Dendritic cell treated with granulocyte-macrophage colony-stimulating factor and Interleukin-4, amounts not matched to agents 40 ng/mL and 50 ng/mL, for 4 days (primary cell): ENCODE data around the gene PTEN.

Source experiments
- H3K27ac Mint-ChIP-seq: one replicate; pipeline ENCODE4 v1.8.0; 2022; ENCODE audit warnings: mild to moderate bottlenecking, mixed read lengths
- H3K27me3 Mint-ChIP-seq: one replicate; pipeline ENCODE4 v1.8.0; 2022; ENCODE audit warnings: mild to moderate bottlenecking, mixed read lengths
- H3K36me3 Mint-ChIP-seq: one replicate; pipeline ENCODE4 v1.8.0; 2022; ENCODE audit warnings: low read depth, mixed read lengths
- H3K4me1 Mint-ChIP-seq: one replicate; pipeline ENCODE4 v1.8.0; 2022; ENCODE audit warnings: low read depth, mixed read lengths
- H3K4me3 Mint-ChIP-seq: one replicate; pipeline ENCODE4 v1.8.0; 2022; ENCODE audit warnings: mild to moderate bottlenecking, moderate library complexity, mixed read lengths
- H3K9me3 Mint-ChIP-seq: one replicate; pipeline ENCODE4 v1.8.0; 2022; ENCODE audit warnings: mixed read lengths
- intact Hi-C: fragments of 100-400 bp; cut with micrococcal nuclease; formaldehyde crosslinking; loops from one replicate; pipeline ENCODE4 v1.15.0; 2022

PTEN gene

GRCh38 chr10:87930934-87931835 lies 67.8 kb downstream of the PTEN start:
- no peaks in the 10 kb centered on the region for H3K9me3 Mint-ChIP-seq
- H3K4me1 Mint-ChIP-seq = peaks cover 31% of the 10 kb centered on the region
- H3K27ac Mint-ChIP-seq = no peak overlapping the region
- intact Hi-C loops = no loop called here
- H3K27me3 Mint-ChIP-seq = no peaks in the 10 kb centered on the region
- no peak overlapping the region for H3K4me3 Mint-ChIP-seq
- H3K36me3 Mint-ChIP-seq = peaks cover 50% of the 10 kb centered on the region

GRCh38 chr10:87931836-87932230 lies 68.4 kb downstream of the PTEN start:
- Mint-ChIP-seq H3K4me1 (peaks cover 24% of the 10 kb centered on the region), H3K4me3 (no peak overlapping the region)

DNA sequence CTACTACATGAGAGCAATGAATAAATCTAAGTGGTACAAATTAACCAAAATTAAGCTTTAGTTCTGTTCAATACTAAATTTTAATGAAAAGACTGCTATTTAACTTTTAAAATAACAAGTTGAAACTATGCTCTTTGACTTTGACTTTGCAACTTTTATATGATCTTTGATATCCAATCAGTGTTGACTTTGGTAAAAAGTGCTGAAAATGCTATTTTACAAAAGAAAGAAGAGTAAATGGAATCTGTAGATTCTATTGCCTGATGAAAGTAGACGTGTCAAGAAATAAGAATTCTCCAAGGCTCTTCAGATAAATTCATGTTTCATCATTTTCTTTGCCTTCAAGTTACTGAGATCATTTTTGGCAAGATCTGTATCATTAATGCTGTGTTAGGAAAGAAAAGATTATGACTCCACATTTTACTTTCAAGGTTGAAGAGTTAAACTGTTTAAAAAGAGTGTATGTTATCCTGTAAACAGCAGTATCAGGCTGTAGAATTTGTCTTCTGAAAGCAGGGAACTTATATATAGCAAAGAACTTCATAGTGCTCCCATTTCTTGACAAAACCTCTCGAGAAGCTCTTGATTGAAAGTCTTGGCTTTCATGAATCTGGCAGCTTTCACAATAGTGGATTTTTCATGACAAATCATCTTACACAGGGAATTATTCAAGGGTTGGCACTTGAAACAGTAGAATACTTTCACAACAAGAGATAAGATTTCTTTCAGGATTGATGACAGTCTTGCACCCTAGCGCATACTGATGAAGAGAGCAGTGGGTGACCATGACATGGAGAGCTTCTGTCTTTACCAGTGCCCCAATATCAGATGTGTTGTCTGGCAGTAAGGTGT lies 72.1 kb downstream of the PTEN start:
- Mint-ChIP-seq H3K27me3 (no peaks in the 10 kb centered on the region), H3K9me3 (no peaks in the 10 kb centered on the region), H3K36me3 (peaks cover 52% of the 10 kb centered on the region), H3K4me1 (peaks cover 12% of the 10 kb centered on the region), H3K4me3 (no peak overlapping the region), H3K27ac (no peak overlapping the region)
- intact Hi-C loops = loop anchor here (5.0 kb wide), 1 partner anchor 63 kb away; no protein-coding TSS in a partner anchor

More at GRCh38 chr10:87931836-87932230, 68.4 kb downstream of the PTEN start:
- H3K9me3 Mint-ChIP-seq = no peaks in the 10 kb centered on the region
- no peaks in the 10 kb centered on the region for H3K27me3 Mint-ChIP-seq
- intact Hi-C loops = no loop called here
- H3K27ac Mint-ChIP-seq = no peak overlapping the region
- H3K36me3 Mint-ChIP-seq = peaks cover 50% of the 10 kb centered on the region

GRCh38 chr10:87940210-87940609 lies 76.8 kb downstream of the PTEN start:
- H3K27me3 Mint-ChIP-seq = no peaks in the 10 kb centered on the region
- no peak overlapping the region for H3K27ac Mint-ChIP-seq
- intact Hi-C loops = no loop called here
- peaks cover 21% of the 10 kb centered on the region for H3K4me1 Mint-ChIP-seq
- H3K36me3 Mint-ChIP-seq = peaks cover 53% of the 10 kb centered on the region
- H3K4me3 Mint-ChIP-seq = no peak overlapping the region
- no peaks in the 10 kb centered on the region for H3K9me3 Mint-ChIP-seq

DNA sequence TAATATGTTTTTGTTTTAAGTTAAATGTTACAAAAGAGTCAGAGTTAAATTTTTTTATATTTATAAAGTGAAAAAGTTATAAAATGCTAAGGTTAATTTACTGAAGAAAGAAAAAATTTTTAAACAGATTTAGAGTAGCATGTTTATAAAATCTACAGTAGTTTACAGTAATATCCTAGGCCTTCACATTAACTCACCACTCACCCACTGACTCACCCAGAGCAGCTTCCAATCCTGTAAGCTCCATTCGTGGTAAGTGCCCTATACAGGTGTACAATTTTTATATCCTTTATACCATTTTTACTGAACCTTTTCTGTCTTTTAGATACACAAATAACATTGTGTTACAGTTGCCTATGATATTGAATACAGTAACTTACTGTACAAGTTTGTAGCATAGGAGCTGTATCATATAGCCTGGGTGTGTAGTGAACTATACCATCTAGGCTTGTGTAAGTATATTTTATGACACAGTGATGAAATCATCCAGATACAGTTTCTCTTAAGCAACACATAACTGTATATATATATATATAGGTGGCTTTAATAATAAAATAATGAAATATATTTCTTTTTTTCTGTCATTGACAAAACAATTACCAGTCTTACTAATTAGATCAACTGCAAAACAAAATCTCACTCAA lies 79.6 kb downstream of the PTEN start:
- no peak overlapping the region for H3K27ac Mint-ChIP-seq

GRCh38 chr10:87945984-87946383 lies 82.6 kb downstream of the PTEN start:
- intact Hi-C loops = no loop called here
- no peaks in the 10 kb centered on the region for H3K9me3 Mint-ChIP-seq
- no peak overlapping the region for H3K4me3 Mint-ChIP-seq
- no peaks in the 10 kb centered on the region for H3K27me3 Mint-ChIP-seq
- peaks cover 37% of the 10 kb centered on the region for H3K36me3 Mint-ChIP-seq
- no peak overlapping the region for H3K27ac Mint-ChIP-seq
- H3K4me1 Mint-ChIP-seq = peaks cover 31% of the 10 kb centered on the region

More for the DNA sequence above, 79.6 kb downstream of the PTEN start:
- Mint-ChIP-seq H3K36me3 (peaks cover 52% of the 10 kb centered on the region), H3K4me3 (no peak overlapping the region), H3K9me3 (no peaks in the 10 kb centered on the region), H3K27me3 (no peaks in the 10 kb centered on the region), H3K4me1 (peaks cover 36% of the 10 kb centered on the region)
- intact Hi-C loops = no loop called here

GRCh38 chr10:87952612-87953011 lies 89.2 kb downstream of the PTEN start:
- intact Hi-C loops = no loop called here
- H3K4me3 Mint-ChIP-seq = no peak overlapping the region
- H3K27me3 Mint-ChIP-seq = no peaks in the 10 kb centered on the region
- no peak overlapping the region for H3K27ac Mint-ChIP-seq
- no peaks in the 10 kb centered on the region for H3K9me3 Mint-ChIP-seq
- peaks cover 44% of the 10 kb centered on the region for H3K36me3 Mint-ChIP-seq
- H3K4me1 Mint-ChIP-seq = peaks cover 21% of the 10 kb centered on the region

GRCh38 chr10:87956055-87956454 lies 92.6 kb downstream of the PTEN start:
- no peaks in the 10 kb centered on the region for H3K9me3 Mint-ChIP-seq
- H3K4me3 Mint-ChIP-seq = no peak overlapping the region
- H3K27me3 Mint-ChIP-seq = no peaks in the 10 kb centered on the region
- intact Hi-C loops = no loop called here
- peaks cover 66% of the 10 kb centered on the region for H3K36me3 Mint-ChIP-seq
- H3K27ac Mint-ChIP-seq = no peak overlapping the region
- H3K4me1 Mint-ChIP-seq = peaks cover 11% of the 10 kb centered on the region

DNA sequence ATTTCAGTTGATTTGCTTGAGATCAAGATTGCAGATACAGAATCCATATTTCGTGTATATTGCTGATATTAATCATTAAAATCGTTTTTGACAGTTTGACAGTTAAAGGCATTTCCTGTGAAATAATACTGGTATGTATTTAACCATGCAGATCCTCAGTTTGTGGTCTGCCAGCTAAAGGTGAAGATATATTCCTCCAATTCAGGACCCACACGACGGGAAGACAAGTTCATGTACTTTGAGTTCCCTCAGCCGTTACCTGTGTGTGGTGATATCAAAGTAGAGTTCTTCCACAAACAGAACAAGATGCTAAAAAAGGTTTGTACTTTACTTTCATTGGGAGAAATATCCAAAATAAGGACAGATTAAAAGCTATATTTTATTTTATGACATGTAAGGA lies 94.3 kb downstream of the PTEN start:
- Mint-ChIP-seq H3K4me3 (no peak overlapping the region), H3K9me3 (no peaks in the 10 kb centered on the region), H3K27ac (no peak overlapping the region), H3K4me1 (peaks cover 11% of the 10 kb centered on the region), H3K27me3 (no peaks in the 10 kb centered on the region), H3K36me3 (peaks cover 67% of the 10 kb centered on the region)
- intact Hi-C loops = no loop called here

DNA sequence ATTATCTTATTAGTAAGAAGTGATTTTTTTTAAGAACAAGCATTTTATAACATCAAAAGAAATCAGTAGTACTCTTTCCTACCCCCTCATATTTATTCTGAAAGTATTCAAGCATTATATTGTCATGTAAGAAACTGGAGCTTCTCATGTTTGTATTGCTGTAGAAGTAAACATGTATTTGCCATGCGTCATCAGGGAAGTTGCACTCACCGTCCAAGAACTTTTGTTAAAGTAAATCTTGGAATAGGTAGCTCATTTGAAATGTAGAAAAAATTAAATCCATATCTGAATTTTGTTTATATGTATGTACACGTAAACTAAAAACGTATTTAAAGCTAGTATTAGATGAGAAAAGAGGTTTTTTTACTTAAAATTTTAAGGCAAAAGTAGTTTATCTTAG lies 96.8 kb downstream of the PTEN start:
- H3K4me3 Mint-ChIP-seq = no peak overlapping the region
- no peak overlapping the region for H3K27ac Mint-ChIP-seq
- peaks cover 58% of the 10 kb centered on the region for H3K36me3 Mint-ChIP-seq
- intact Hi-C loops = no loop called here
- H3K27me3 Mint-ChIP-seq = no peaks in the 10 kb centered on the region
- peaks cover 4% of the 10 kb centered on the region for H3K4me1 Mint-ChIP-seq
- no peaks in the 10 kb centered on the region for H3K9me3 Mint-ChIP-seq

GRCh38 chr10:87961314-87961713 lies 97.9 kb downstream of the PTEN start:
- intact Hi-C loops = no loop called here
- peaks cover 63% of the 10 kb centered on the region for H3K36me3 Mint-ChIP-seq

DNA sequence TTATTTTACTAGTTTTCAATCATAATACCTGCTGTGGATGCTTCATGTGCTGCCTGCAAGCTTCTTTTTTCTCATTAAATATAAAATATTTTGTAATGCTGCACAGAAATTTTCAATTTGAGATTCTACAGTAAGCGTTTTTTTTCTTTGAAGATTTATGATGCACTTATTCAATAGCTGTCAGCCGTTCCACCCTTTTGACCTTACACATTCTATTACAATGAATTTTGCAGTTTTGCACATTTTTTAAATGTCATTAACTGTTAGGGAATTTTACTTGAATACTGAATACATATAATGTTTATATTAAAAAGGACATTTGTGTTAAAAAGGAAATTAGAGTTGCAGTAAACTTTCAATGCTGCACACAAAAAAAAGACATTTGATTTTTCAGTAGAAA lies 103.0 kb downstream of the PTEN start:
- H3K9me3 Mint-ChIP-seq = no peaks in the 10 kb centered on the region
- no peaks in the 10 kb centered on the region for H3K27me3 Mint-ChIP-seq
- no peak overlapping the region for H3K27ac Mint-ChIP-seq
- H3K36me3 Mint-ChIP-seq = peaks cover 39% of the 10 kb centered on the region
- H3K4me1 Mint-ChIP-seq = no peaks in the 10 kb centered on the region
- intact Hi-C loops = no loop called here
- H3K4me3 Mint-ChIP-seq = no peak overlapping the region

More at GRCh38 chr10:87961314-87961713, 97.9 kb downstream of the PTEN start:
- no peaks in the 10 kb centered on the region for H3K9me3 Mint-ChIP-seq
- H3K4me1 Mint-ChIP-seq = no peaks in the 10 kb centered on the region
- H3K27ac Mint-ChIP-seq = no peak overlapping the region
- H3K4me3 Mint-ChIP-seq = no peak overlapping the region
- no peaks in the 10 kb centered on the region for H3K27me3 Mint-ChIP-seq

DNA sequence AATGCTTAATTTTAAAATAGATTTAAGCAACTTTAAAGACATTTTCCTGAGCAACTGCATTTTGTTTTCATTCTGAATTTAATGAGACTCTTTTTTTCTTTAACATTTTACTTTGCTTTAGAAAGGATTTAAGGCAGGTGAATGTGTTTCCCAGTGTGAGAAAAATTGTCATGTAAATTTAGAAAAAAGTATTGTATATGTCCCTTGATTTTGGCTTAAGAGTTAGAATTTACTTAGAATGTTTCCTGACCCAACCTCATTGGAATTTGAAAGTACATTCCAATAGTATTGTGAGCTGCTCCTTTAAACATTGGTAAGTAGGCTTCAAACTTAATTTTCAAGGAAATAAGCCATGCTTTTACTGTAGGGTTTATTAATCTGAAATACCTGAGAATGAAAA lies 110.2 kb downstream of the PTEN start:
- no peak overlapping the region for H3K4me3 Mint-ChIP-seq
- H3K36me3 Mint-ChIP-seq = no peaks in the 10 kb centered on the region
- H3K4me1 Mint-ChIP-seq = peaks cover 13% of the 10 kb centered on the region
- no peak overlapping the region for H3K27ac Mint-ChIP-seq
- no peaks in the 10 kb centered on the region for H3K27me3 Mint-ChIP-seq
- no peaks in the 10 kb centered on the region for H3K9me3 Mint-ChIP-seq
- intact Hi-C loops = no loop called here

DNA sequence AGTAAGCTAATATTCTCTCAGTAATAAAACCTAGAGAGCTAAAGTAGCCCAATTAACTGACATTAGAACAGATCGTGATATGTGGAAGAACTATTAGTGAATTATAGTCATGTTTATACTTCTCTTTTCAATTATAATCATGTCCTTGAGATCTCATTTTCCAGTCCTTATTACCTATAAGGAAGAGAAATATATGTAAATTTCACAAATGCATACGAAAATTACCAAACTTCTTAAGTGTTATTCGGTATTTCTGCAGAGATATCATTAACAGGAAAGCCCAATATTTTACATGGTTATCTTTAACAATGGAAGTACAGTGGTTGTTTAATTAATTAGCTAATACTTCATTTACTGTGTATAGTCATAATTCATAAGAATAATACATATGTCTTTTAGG lies 110.7 kb downstream of the PTEN start:
- intact Hi-C loops = no loop called here
- peaks cover 13% of the 10 kb centered on the region for H3K4me1 Mint-ChIP-seq
- H3K9me3 Mint-ChIP-seq = no peaks in the 10 kb centered on the region
- no peaks in the 10 kb centered on the region for H3K36me3 Mint-ChIP-seq
- no peak overlapping the region for H3K27ac Mint-ChIP-seq
- no peaks in the 10 kb centered on the region for H3K27me3 Mint-ChIP-seq
- H3K4me3 Mint-ChIP-seq = no peak overlapping the region
